Activated CD8-positive, alpha-beta memory T cell treated with anti-CD3 and anti-CD28 coated beads for 48 hours (primary cell): ENCODE results near the gene PTPN12.

Experiments
- DNase-seq, 3 experiments: peaks; one replicate each; pipeline ENCODE4 v3.0.0-alpha.2; 2020; ENCODE audit warnings: low read depth in 2 of 3, low spot score in 2 of 3

Gene PTPN12

GRCh38 chr7:77661816-77662215 lies 124.7 kb downstream of the PTPN12 start:
- no peak for DNase-seq

GRCh38 chr7:77662869-77663268 lies 125.8 kb downstream of the PTPN12 start:
- DNase-seq, result no peak

GRCh38 chr7:77664715-77665114 lies 127.6 kb downstream of the PTPN12 start:
- no peak for DNase-seq

GRCh38 chr7:77665161-77665560 lies 128.1 kb downstream of the PTPN12 start:
- DNase-seq, result no peak

GRCh38 chr7:77667459-77668086 lies 130.5 kb downstream of the PTPN12 start:
- no peak for DNase-seq

DNA sequence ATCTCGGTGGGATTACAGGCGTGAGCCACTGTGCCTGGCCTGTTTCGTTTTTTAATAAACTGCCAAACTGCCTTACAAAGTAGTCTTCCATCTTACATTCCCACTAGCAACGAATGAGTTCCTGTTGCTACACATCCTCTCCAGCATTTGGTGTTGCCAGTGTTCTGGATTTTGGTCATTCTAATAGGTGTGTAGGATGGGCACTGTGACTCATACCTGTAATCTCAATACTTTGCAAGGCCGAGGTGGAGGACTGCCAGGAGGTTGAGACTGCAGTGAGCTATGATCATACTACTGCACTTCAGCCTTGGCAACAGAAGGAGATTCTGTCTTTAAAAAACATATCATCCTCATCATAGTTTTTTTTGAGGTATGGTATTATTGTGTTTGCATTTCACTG lies 137.8 kb downstream of the PTPN12 start:
- DNase-seq, result no peak

GRCh38 chr7:77679608-77680007 lies 142.5 kb downstream of the PTPN12 start:
- DNase-seq, result no peak

DNA sequence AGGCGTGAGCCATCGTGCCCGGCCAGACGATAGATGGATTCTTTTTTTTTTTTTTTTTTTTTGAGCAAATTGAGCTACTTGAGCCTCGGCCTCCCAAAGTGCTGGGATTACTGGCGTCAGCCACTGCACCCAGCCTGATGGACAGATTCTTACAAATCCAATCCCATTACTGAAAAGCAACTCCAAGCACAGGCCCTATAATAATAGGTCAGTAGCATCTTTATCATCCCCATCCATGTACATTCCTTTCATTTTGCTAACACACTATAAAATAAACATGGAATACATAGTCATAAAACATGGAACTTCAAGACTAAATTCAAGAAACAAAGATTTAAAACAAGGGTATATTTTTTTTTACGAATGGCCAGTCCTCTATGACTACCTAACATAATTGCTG lies 143.2 kb downstream of the PTPN12 start:
- no peak for DNase-seq

GRCh38 chr7:77684030-77684429 lies 146.9 kb downstream of the PTPN12 start:
- no peak for DNase-seq

DNA sequence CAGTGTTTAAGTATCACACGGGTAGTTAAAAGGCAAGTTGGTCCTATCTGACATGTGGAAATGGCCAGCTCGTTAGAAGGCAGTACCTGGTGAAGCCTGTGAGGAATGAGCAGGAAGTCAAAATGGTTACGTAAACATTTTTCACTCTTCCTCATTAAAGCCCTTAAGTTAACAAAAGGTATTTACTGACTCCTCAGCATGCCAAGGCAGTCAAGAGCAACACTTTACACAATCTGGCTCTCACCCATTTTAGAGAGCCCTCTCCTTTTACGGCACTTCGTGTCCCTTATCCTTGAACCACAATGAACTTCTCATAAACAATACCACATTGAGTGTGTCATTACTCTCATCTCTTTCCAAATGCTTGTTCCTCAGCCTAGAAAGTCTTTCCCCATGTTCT lies 148.1 kb downstream of the PTPN12 start:
- no peak for DNase-seq

GRCh38 chr7:77687100-77687746 lies 150.1 kb downstream of the PTPN12 start:
- no peak for DNase-seq

DNA sequence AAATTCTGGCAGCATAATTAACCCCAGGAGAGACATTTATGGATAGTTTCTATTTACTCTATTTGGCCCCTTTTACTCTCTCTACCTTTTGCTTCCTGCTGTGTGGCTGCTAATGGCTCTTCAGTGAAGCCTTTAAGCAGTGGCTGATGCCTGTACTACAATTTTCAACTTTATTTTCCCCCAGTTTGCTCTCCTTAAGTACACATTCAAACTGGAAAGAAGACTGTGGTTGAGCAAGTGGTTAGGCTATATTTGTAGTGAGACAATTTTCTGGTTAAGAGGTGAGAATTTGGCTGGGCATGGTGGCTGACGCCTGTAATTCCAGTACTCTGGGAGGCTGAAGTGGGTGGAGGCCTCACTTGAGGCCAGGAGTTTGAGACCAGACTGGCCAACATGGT lies 150.7 kb downstream of the PTPN12 start:
- peak in 1 of 3 experiments; percentile 10 for DNase-seq
